T-helper 22 cell (primary cell): ENCODE measurements around the gene INPP5A.
"Not testable (repeated sequence)": the region's sequence is repeated elsewhere in the genome, so short reads cannot be mapped to it uniquely, and the experiment has no call there.

Experiments used
- DNase-seq: peaks from one replicate; pipeline ENCODE4 v3.0.0-alpha.2; 2020; ENCODE audit warnings: low read depth

Gene INPP5A

GRCh38 chr10:132562916-132563456 is 25.4 kb downstream of the INPP5A start:
- DNase-seq: no peak

GRCh38 chr10:132563485-132564248 is 26.1 kb downstream of the INPP5A start:
- no peak for DNase-seq

GRCh38 chr10:132564249-132564605 is 26.6 kb downstream of the INPP5A start:
- no peak for DNase-seq

GRCh38 chr10:132564690-132565089 is 27.1 kb downstream of the INPP5A start:
- DNase-seq: no peak

- no peak for DNase-seq
Observed at GRCh38 chr10:132565516-132566209, 28.1 kb downstream of the INPP5A start.

- DNase-seq: no peak
Observed at GRCh38 chr10:132566892-132567291, 29.3 kb downstream of the INPP5A start.

GRCh38 chr10:132570265-132570664 is 32.7 kb downstream of the INPP5A start:
- DNase-seq: no peak

- no peak for DNase-seq
Observed at GRCh38 chr10:132570771-132571649, 33.4 kb downstream of the INPP5A start.

- peak; percentile 31 for DNase-seq
Observed at GRCh38 chr10:132571650-132572544, 34.3 kb downstream of the INPP5A start.

- DNase-seq: no peak
Observed at GRCh38 chr10:132572545-132572937, 35.0 kb downstream of the INPP5A start.

- not testable (repeated sequence) for DNase-seq
Observed at GRCh38 chr10:132572946-132573345, 35.4 kb downstream of the INPP5A start.

GRCh38 chr10:132574288-132574687 is 36.7 kb downstream of the INPP5A start:
- DNase-seq: no peak

- DNase-seq: no peak
Observed at GRCh38 chr10:132574783-132575319, 37.3 kb downstream of the INPP5A start.

GRCh38 chr10:132575320-132576201 is 38.0 kb downstream of the INPP5A start:
- no peak for DNase-seq

GRCh38 chr10:132576671-132577349 is 39.2 kb downstream of the INPP5A start:
- no peak for DNase-seq

GRCh38 chr10:132577350-132578003 is 39.9 kb downstream of the INPP5A start:
- DNase-seq: no peak

GRCh38 chr10:132578287-132578951 is 40.8 kb downstream of the INPP5A start:
- DNase-seq: no peak
